Fibroblast of lung (primary cell): ENCODE data around the gene INSIG1.

Source experiments
- CTCF ChIP-seq, 2 donors: IDR thresholded peaks in 1 of 2; conservative IDR thresholded peaks in 1 of 2; 1 replicate in 1 of 2; 2 replicates in 1 of 2; pipeline ENCODE4 v1.5.1; 2011 to 2012; ENCODE audit warnings: low read length in 2 of 2, control low read depth in 1 of 2, inconsistent platforms in 1 of 2, low read depth in 1 of 2, mild to moderate bottlenecking in 1 of 2
- EZH2 ChIP-seq: IDR thresholded peaks from 2 replicates; pipeline ENCODE4 v1.5.1; 2012; ENCODE audit warnings: low read length, control low read depth, mild to moderate bottlenecking; ENCODE audit errors: missing control alignments

DNA sequence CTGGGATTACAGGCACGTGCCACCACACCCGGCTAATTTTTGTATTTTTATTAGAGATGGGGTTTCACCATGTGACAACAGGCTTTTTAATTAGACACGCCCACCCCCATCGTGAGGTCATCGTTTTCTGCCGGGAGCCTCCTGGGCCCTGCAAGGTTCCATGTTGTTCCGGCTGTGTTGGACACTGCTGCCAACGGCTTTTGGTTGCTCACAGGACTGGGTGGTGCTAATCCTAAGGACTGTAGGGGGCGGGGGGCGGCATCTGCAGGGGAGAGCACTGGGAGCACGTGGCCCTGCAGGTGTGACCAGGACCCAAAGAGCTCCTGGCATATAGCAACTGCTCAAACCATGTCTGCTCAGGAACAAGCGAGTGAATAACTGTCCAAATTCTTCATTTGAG is 29.5 kb upstream of the INSIG1 start:
- TF ChIP-seq CTCF (conservative IDR thresholded peaks at IDR 0.05 in 1 of 2, IDR thresholded peaks at IDR 0.05 in 1 of 2; ENCODE audit: low read depth in 1 of 2, low read length in 2 of 2) (no peak), EZH2 (no peak)
